ENCODE measurements around the gene SLC25A31.

Gene SLC25A31

GRCh38 chr4:127783026-127783769 is 53.0 kb downstream of the SLC25A31 start:
- TF ChIP-seq CTCF (IDR thresholded peaks at IDR 0.05; ENCODE audit: unreplicated experiment in 3 of 3), result no peak
- Mint-ChIP-seq H3K9me3 (no peaks in the 10 kb centered on the region), H3K27ac (peak overlapping the region in 2 of 3 experiments; percentile 63 to 65), H3K36me3 (ENCODE audit: low read depth) (no peaks in the 10 kb centered on the region), H3K27me3 (ENCODE audit: low read depth) (peaks cover 21% of the 10 kb centered on the region), H3K4me3 (peak overlapping the region; percentile 97 to 98 (median 97)), H3K4me1 (peaks cover 14% of the 10 kb centered on the region)

- Mint-ChIP-seq H3K27ac (peak overlapping the region in 2 of 3 experiments; percentile 5 to 9), H3K36me3 (ENCODE audit: low read depth) (no peaks in the 10 kb centered on the region), H3K4me3 (peak overlapping the region; percentile 97 to 98 (median 97)), H3K4me1 (peaks cover 14% of the 10 kb centered on the region), H3K27me3 (ENCODE audit: low read depth) (peaks cover 21% of the 10 kb centered on the region), H3K9me3 (no peaks in the 10 kb centered on the region)
- TF ChIP-seq CTCF (IDR thresholded peaks at IDR 0.05; ENCODE audit: unreplicated experiment in 3 of 3), result no peak
Measured at GRCh38 chr4:127783955-127784770, 54.0 kb downstream of the SLC25A31 start.

GRCh38 chr4:127788517-127788916 is 58.3 kb downstream of the SLC25A31 start:
- TF ChIP-seq CTCF (IDR thresholded peaks at IDR 0.05; ENCODE audit: unreplicated experiment in 3 of 3), result no peak
- H3K27ac Mint-ChIP-seq, result no peak overlapping the region
- H3K4me1 Mint-ChIP-seq, result peaks cover 9% of the 10 kb centered on the region
- H3K4me3 Mint-ChIP-seq, result no peak overlapping the region
- H3K27me3 Mint-ChIP-seq (ENCODE audit: low read depth), result peaks cover 10% of the 10 kb centered on the region
- no peaks in the 10 kb centered on the region for H3K36me3 Mint-ChIP-seq (ENCODE audit: low read depth)
- H3K9me3 Mint-ChIP-seq, result no peaks in the 10 kb centered on the region

- Mint-ChIP-seq H3K4me3 (no peak overlapping the region), H3K36me3 (ENCODE audit: low read depth) (no peaks in the 10 kb centered on the region), H3K9me3 (no peaks in the 10 kb centered on the region), H3K27me3 (ENCODE audit: low read depth) (no peaks in the 10 kb centered on the region), H3K4me1 (no peaks in the 10 kb centered on the region), H3K27ac (peak overlapping the region in 1 of 3 experiments; percentile 2)
- TF ChIP-seq CTCF (IDR thresholded peaks at IDR 0.05; ENCODE audit: unreplicated experiment in 3 of 3), result no peak
Measured at GRCh38 chr4:127791391-127791790, 61.2 kb downstream of the SLC25A31 start.

- Mint-ChIP-seq H3K9me3 (no peaks in the 10 kb centered on the region), H3K4me1 (no peaks in the 10 kb centered on the region), H3K27me3 (ENCODE audit: low read depth) (no peaks in the 10 kb centered on the region), H3K27ac (no peak overlapping the region), H3K36me3 (ENCODE audit: low read depth) (no peaks in the 10 kb centered on the region), H3K4me3 (no peak overlapping the region)
- TF ChIP-seq CTCF (IDR thresholded peaks at IDR 0.05; ENCODE audit: unreplicated experiment in 3 of 3), result no peak
Measured at GRCh38 chr4:127793528-127793927, 63.3 kb downstream of the SLC25A31 start.
